ENCODE measurements around the gene GRK4.

The GRK4 gene

GRCh38 chr4:3036131-3036952 lies 73.0 kb downstream of the GRK4 start:
- Histone ChIP-seq H3K9me3 (ENCODE audit: control insufficient read depth, insufficient read depth, low read depth, low read length) (no peaks in the 10 kb centered on the region), H3K9ac (ENCODE audit: low read length) (no peak overlapping the region), H3K36me3 (ENCODE audit: control insufficient read depth, insufficient read depth, low read length) (no peaks in the 10 kb centered on the region), H3K27ac (ENCODE audit: low read depth, low read length) (no peak overlapping the region), H3K27me3 (ENCODE audit: control insufficient read depth, insufficient read depth, low read length) (peaks cover 10% of the 10 kb centered on the region; the same call in 1 of the 2 replicates), H3K4me1 (ENCODE audit: control insufficient read depth, insufficient read depth, low read length) (peaks cover 3% of the 10 kb centered on the region; the same call in 1 of the 2 replicates), H3K4me3 (ENCODE audit: low read depth, low read length) (no peak overlapping the region)

GRCh38 chr4:3037957-3038461 lies 74.6 kb downstream of the GRK4 start:
- H3K27me3 ChIP-seq (ENCODE audit: control insufficient read depth, insufficient read depth, low read length), result peaks cover 26% of the 10 kb centered on the region; the same call in 1 of the 2 replicates
- H3K4me1 ChIP-seq (ENCODE audit: control insufficient read depth, insufficient read depth, low read length), result peaks cover 15% of the 10 kb centered on the region; the same call in 1 of the 2 replicates
- H3K9me3 ChIP-seq (ENCODE audit: control insufficient read depth, insufficient read depth, low read depth, low read length), result no peaks in the 10 kb centered on the region
- H3K27ac ChIP-seq (ENCODE audit: low read depth, low read length), result no peak overlapping the region
- no peak overlapping the region for H3K4me3 ChIP-seq (ENCODE audit: low read depth, low read length)
- H3K36me3 ChIP-seq (ENCODE audit: control insufficient read depth, insufficient read depth, low read length), result no peaks in the 10 kb centered on the region
- H3K9ac ChIP-seq (ENCODE audit: low read length), result no peak overlapping the region

- peaks cover 27% of the 10 kb centered on the region; the same call in 1 of the 2 replicates for H3K27me3 ChIP-seq (ENCODE audit: control insufficient read depth, insufficient read depth, low read length)
- no peak overlapping the region for H3K4me3 ChIP-seq (ENCODE audit: low read depth, low read length)
- no peaks in the 10 kb centered on the region for H3K9me3 ChIP-seq (ENCODE audit: control insufficient read depth, insufficient read depth, low read depth, low read length)
- no peaks in the 10 kb centered on the region for H3K36me3 ChIP-seq (ENCODE audit: control insufficient read depth, insufficient read depth, low read length)
- no peak overlapping the region for H3K9ac ChIP-seq (ENCODE audit: low read length)
- no peak overlapping the region for H3K27ac ChIP-seq (ENCODE audit: low read depth, low read length)
- peaks cover 15% of the 10 kb centered on the region; the same call in 1 of the 2 replicates for H3K4me1 ChIP-seq (ENCODE audit: control insufficient read depth, insufficient read depth, low read length)
Measured at GRCh38 chr4:3039706-3040366, 76.5 kb downstream of the GRK4 start.

GRCh38 chr4:3040452-3041191 lies 77.3 kb downstream of the GRK4 start:
- Histone ChIP-seq H3K27ac (ENCODE audit: low read depth, low read length) (no peak overlapping the region), H3K9me3 (ENCODE audit: control insufficient read depth, insufficient read depth, low read depth, low read length) (no peaks in the 10 kb centered on the region), H3K4me1 (ENCODE audit: control insufficient read depth, insufficient read depth, low read length) (peaks cover 15% of the 10 kb centered on the region; the same call in 1 of the 2 replicates), H3K36me3 (ENCODE audit: control insufficient read depth, insufficient read depth, low read length) (no peaks in the 10 kb centered on the region), H3K27me3 (ENCODE audit: control insufficient read depth, insufficient read depth, low read length) (peaks cover 27% of the 10 kb centered on the region; the same call in 1 of the 2 replicates), H3K4me3 (ENCODE audit: low read depth, low read length) (no peak overlapping the region), H3K9ac (ENCODE audit: low read length) (no peak overlapping the region)

- no peaks in the 10 kb centered on the region for H3K9me3 ChIP-seq (ENCODE audit: control insufficient read depth, insufficient read depth, low read depth, low read length)
- H3K9ac ChIP-seq (ENCODE audit: low read length), result no peak overlapping the region
- H3K27ac ChIP-seq (ENCODE audit: low read depth, low read length), result no peak overlapping the region
Measured at GRCh38 chr4:3041192-3042142, 78.1 kb downstream of the GRK4 start.

GRCh38 chr4:3042226-3042625 lies 78.9 kb downstream of the GRK4 start:
- H3K4me3 ChIP-seq (ENCODE audit: low read depth, low read length), result peak overlapping the region; percentile 38; the same call in 1 of the 2 replicates
- peaks cover 15% of the 10 kb centered on the region; the same call in 1 of the 2 replicates for H3K4me1 ChIP-seq (ENCODE audit: control insufficient read depth, insufficient read depth, low read length)
- H3K27ac ChIP-seq (ENCODE audit: low read depth, low read length), result no peak overlapping the region
- H3K36me3 ChIP-seq (ENCODE audit: control insufficient read depth, insufficient read depth, low read length), result no peaks in the 10 kb centered on the region
- no peak overlapping the region for H3K9ac ChIP-seq (ENCODE audit: low read length)
- peaks cover 27% of the 10 kb centered on the region; the same call in 1 of the 2 replicates for H3K27me3 ChIP-seq (ENCODE audit: control insufficient read depth, insufficient read depth, low read length)
- H3K9me3 ChIP-seq (ENCODE audit: control insufficient read depth, insufficient read depth, low read depth, low read length), result no peaks in the 10 kb centered on the region

More at GRCh38 chr4:3041192-3042142, 78.1 kb downstream of the GRK4 start:
- Histone ChIP-seq H3K4me1 (ENCODE audit: control insufficient read depth, insufficient read depth, low read length) (peaks cover 15% of the 10 kb centered on the region; the same call in 1 of the 2 replicates), H3K36me3 (ENCODE audit: control insufficient read depth, insufficient read depth, low read length) (no peaks in the 10 kb centered on the region), H3K27me3 (ENCODE audit: control insufficient read depth, insufficient read depth, low read length) (peaks cover 27% of the 10 kb centered on the region; the same call in 1 of the 2 replicates), H3K4me3 (ENCODE audit: low read depth, low read length) (peak overlapping the region; percentile 38)

DNA sequence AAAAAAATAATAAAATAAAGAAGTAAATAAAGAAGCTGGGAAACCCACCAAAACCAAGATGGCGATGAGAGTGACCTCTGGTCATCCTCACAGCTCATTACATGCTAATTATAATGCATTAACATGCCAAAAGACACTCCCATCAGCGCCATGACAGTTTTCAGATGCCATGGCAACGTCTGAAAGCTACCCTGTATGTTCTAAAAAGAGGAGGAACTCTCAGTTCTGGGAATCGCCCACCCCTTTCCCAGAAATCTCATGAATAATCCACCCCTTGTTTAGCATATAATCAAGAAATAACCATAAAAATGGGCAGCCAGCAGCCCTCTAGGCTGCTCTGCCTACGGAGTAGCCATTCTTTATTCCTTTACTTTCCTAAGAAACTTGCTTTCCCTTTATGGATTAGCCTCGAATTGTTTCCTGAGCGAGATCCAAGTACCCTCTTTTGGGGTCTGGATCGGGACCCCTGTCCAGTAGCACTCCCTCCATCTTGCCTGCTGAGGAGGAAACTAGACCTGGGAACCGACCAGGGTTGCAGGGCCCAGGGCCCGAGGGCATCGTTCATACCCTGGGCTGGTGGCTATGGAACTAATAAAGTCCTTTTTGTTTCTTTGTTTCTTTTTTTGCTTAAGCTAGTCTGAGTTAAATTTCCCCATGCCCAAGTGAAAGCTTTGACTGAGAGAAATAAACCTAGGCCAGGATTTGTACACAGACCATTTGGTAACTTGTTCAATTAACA lies 80.1 kb downstream of the GRK4 start:
- H3K27me3 ChIP-seq (ENCODE audit: control insufficient read depth, insufficient read depth, low read length), result peaks cover 27% of the 10 kb centered on the region; the same call in 1 of the 2 replicates
- peaks cover 15% of the 10 kb centered on the region; the same call in 1 of the 2 replicates for H3K4me1 ChIP-seq (ENCODE audit: control insufficient read depth, insufficient read depth, low read length)

DNA sequence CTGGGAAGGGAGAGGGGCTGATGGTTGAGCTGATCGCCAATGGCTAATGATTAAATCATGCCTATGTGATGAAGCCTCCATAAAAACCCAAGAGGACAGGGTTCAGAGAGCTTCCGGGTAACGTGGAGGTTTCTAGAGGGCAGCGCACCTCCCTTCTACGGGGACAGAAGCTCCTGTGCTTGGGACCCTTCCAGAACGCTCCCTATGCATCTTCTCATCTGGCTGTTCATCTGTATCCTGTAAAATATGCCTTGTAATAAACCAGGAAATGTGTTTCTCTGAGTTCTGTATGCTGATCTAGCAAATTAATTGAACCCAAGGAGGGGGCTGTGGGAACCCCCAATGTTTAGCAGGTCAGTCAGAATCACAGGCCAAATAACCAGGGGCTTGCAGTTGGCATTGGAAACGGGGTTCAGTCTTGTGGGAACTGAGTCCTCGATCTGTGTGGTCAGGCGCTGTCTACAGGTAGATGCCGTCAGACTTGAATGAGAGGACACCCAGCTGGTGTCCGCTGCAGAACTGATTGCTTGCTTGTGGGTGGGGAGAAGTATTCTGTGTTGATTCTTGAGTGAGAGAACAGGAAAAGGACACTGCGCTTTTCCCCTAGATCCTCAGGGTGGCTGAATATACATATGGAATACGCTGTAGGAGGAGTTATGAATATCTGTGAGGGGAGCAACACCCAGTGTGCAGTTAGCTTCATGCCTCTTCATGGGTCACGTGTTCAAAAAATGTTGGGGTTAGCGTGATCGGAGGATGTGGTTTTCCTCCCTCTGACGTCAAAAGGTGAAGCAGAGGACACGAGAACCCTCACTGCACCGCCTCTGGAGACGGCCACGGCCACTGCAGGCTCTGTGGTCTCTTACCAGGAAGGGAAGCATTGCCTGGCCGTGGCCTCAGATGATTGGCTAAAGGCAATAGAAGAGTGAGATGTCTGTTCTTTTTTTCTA lies 81.8 kb downstream of the GRK4 start:
- H3K9ac ChIP-seq (ENCODE audit: low read length), result no peak overlapping the region
- H3K27ac ChIP-seq (ENCODE audit: low read depth, low read length), result no peak overlapping the region
- H3K27me3 ChIP-seq (ENCODE audit: control insufficient read depth, insufficient read depth, low read length), result peaks cover 27% of the 10 kb centered on the region; the same call in 1 of the 2 replicates

More for the DNA sequence above, 80.1 kb downstream of the GRK4 start:
- Histone ChIP-seq H3K9me3 (ENCODE audit: control insufficient read depth, insufficient read depth, low read depth, low read length) (no peaks in the 10 kb centered on the region), H3K27ac (ENCODE audit: low read depth, low read length) (no peak overlapping the region), H3K4me3 (ENCODE audit: low read depth, low read length) (no peak overlapping the region), H3K9ac (ENCODE audit: low read length) (no peak overlapping the region), H3K36me3 (ENCODE audit: control insufficient read depth, insufficient read depth, low read length) (no peaks in the 10 kb centered on the region)

More for the DNA sequence above, 81.8 kb downstream of the GRK4 start:
- Histone ChIP-seq H3K4me1 (ENCODE audit: control insufficient read depth, insufficient read depth, low read length) (peaks cover 19% of the 10 kb centered on the region; the same call in 1 of the 2 replicates), H3K4me3 (ENCODE audit: low read depth, low read length) (no peak overlapping the region), H3K36me3 (ENCODE audit: control insufficient read depth, insufficient read depth, low read length) (no peaks in the 10 kb centered on the region), H3K9me3 (ENCODE audit: control insufficient read depth, insufficient read depth, low read depth, low read length) (no peaks in the 10 kb centered on the region)

Measured in HUES6 (cell line).